Lower leg skin (tissue), 4 donors: ENCODE results near the gene HSDL2. TPM values are rescaled to one million over a fixed set of nuclear protein-coding genes. Genes with fewer than 3 reads are reported as not detected.

ENCODE experiments used
- DNase-seq, 2 donors: peaks; one replicate each; pipeline ENCODE4 v3.0.0-alpha.2; 2019; ENCODE audit warnings: low spot score in 2 of 2
- H3K4me3 ChIP-seq: fragments of 200-600 bp; sonication (generic); 2 replicates; pipeline ENCODE4 v1.5.1; 2017; ENCODE audit warnings: mild to moderate bottlenecking, low read depth; ENCODE audit not compliant: poor library complexity, severe bottlenecking
- CTCF ChIP-seq, 3 donors: fragments of 450-650 bp; IDR thresholded peaks; one replicate each; pipeline ENCODE4 v1.5.1; 2016; ENCODE audit warnings: antibody characterized with exemption in 3 of 3, mild to moderate bottlenecking in 3 of 3, moderate library complexity in 2 of 3
- POLR2A ChIP-seq, 2 donors: fragments of 450-650 bp; IDR thresholded peaks; one replicate each; pipeline ENCODE4 v1.6.1; 2016 to 2017; ENCODE audit warnings: antibody characterized with exemption in 2 of 2, mild to moderate bottlenecking in 1 of 2, moderate library complexity in 1 of 2
- WGBS, 2 donors: methylation state at CpG; one replicate each; pipeline ENCODE4 v1.1.5; 2018; 5-methylcytosine and 5-hydroxymethylcytosine counted together
- intact Hi-C: fragments of 100-400 bp; cut with DNase I; formaldehyde crosslinking; loops from one replicate; pipeline ENCODE4 v1.15.0; 2023; ENCODE audit warnings: low total_unique reads
- total RNA-seq, 4 donors: library from RNA; depleted of rRNA; stranded (reverse); fragments of >200 nt; gene quantifications; one replicate each; pipeline ENCODE4 v1.1.0, GENCODE V29; 2016

The HSDL2 gene
- total RNA-seq, 4 donors from 2014 or later, result 26.7 to 52.8 (median 50.2) TPM

- no peak for DNase-seq
- no peak overlapping the region for H3K4me3 ChIP-seq
- intact Hi-C loops, result no loop called here
- 96 to 97% methylated on average over 8 of the region's 8 CpGs for WGBS, 2 donors
- TF ChIP-seq CTCF (IDR thresholded peaks at IDR 0.05), result no peak
- no peak for TF ChIP-seq POLR2A (IDR thresholded peaks at IDR 0.05)
These were observed 121.4 kb downstream of the HSDL2 start for GRCh38 chr9:112501287-112501686.

GRCh38 chr9:112502175-112502946 lies 122.5 kb downstream of the HSDL2 start:
- H3K4me3 ChIP-seq, result no peak overlapping the region
- WGBS, 2 donors, result 75 to 89% methylated on average over 3 of the region's 3 CpGs
- no peak for TF ChIP-seq CTCF (IDR thresholded peaks at IDR 0.05)
- no peak for TF ChIP-seq POLR2A (IDR thresholded peaks at IDR 0.05)
- DNase-seq, result no peak
- intact Hi-C loops, result no loop called here

GRCh38 chr9:112503170-112503569 lies 123.3 kb downstream of the HSDL2 start:
- 82 to 84% methylated on average over 5 of the region's 5 CpGs for WGBS, 2 donors
- no peak for DNase-seq
- intact Hi-C loops, result no loop called here
- TF ChIP-seq POLR2A (IDR thresholded peaks at IDR 0.05) (no peak), CTCF (IDR thresholded peaks at IDR 0.05) (no peak)
- H3K4me3 ChIP-seq, result no peak overlapping the region

GRCh38 chr9:112505086-112505485 lies 125.2 kb downstream of the HSDL2 start:
- DNase-seq, result no peak
- TF ChIP-seq CTCF (IDR thresholded peaks at IDR 0.05), result no peak
- TF ChIP-seq POLR2A (IDR thresholded peaks at IDR 0.05), result no peak
- intact Hi-C loops, result no loop called here
- WGBS, 2 donors, result 83% methylated on average over 4 of the region's 4 CpGs
- H3K4me3 ChIP-seq, result no peak overlapping the region

GRCh38 chr9:112505607-112506006 lies 125.7 kb downstream of the HSDL2 start:
- DNase-seq, result no peak
- intact Hi-C loops, result no loop called here

More at GRCh38 chr9:112505607-112506006, 125.7 kb downstream of the HSDL2 start:
- WGBS, 2 donors, result 82 to 86% methylated on average over 4 of the region's 4 CpGs
- TF ChIP-seq POLR2A (IDR thresholded peaks at IDR 0.05), result no peak
- no peak for TF ChIP-seq CTCF (IDR thresholded peaks at IDR 0.05)
- H3K4me3 ChIP-seq, result no peak overlapping the region
